Measurements from ENCODE around the gene OR2J2.
"Not testable (repeated sequence)": the region's sequence is repeated elsewhere in the genome, so short reads cannot be mapped to it uniquely, and the experiment has no call there.

OR2J2 gene

DNA sequence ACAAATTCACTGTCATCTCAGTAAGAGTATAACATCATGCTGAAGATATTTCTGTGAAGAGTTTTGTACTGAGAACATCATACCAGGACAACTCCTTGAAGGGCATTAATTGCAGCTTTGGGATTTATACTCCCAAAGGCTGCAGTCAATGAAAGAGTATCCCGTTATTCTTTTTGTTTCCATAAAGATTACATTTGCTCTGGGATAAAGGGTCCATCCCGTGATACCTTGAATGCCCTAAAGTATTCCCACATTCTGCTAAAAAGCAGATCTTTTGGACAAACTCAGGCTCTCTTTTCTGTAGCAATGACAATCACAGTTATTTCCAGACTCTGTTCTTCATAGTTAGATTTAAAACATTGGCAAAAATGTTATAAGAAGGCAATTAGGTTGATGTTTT, at the start of gene OR2J2:
Gene OR2J2, plus strand, starts transcription at position 301 of the 400 bp plus-strand sequence. CDS start 2,729 bp downstream, outside the sequence.
- DNase-seq; in situ Hi-C loops (cut with MboI; ENCODE audit: low pct_unique_long_range_greater_than_20kb, low sequenced_read_pairs): not testable (repeated sequence)

DNA sequence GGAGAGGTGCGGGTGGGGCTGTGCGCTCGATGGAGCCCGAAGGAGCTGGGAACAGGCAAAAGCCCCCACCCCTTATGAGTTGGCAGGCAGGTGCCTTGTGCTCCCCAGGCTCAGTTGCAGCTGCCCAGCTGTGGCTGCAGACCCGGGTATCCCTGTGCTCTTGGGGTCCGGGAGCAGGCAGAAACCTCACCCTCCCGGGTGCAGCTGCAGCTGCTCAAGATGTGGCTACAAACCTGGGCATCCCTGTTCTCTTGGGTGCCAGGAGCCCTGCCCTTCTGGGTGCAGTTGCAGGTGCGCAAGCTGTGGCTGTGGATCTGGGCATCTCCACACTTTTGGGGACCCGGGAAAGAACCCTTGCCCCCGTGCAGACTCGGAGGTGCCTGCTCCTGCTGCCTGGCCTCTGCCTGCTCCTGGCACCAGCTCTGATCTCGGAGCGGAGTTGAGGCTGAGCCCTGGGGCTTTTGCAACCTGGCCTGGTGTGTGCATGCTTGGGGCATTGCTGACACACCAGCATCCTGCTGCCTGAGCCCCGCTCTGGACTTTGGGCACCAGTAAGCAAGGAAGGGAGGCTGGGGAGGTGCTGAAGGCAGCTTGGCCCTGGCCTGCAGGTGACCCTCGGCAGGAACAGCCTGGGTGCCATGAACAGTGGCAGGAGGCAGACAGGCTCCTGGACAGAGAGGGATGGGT, 41.2 kb upstream of the OR2J2 start:
- in situ Hi-C loops (cut with MboI; ENCODE audit: low pct_unique_long_range_greater_than_20kb, low sequenced_read_pairs): no loop called here

DNA sequence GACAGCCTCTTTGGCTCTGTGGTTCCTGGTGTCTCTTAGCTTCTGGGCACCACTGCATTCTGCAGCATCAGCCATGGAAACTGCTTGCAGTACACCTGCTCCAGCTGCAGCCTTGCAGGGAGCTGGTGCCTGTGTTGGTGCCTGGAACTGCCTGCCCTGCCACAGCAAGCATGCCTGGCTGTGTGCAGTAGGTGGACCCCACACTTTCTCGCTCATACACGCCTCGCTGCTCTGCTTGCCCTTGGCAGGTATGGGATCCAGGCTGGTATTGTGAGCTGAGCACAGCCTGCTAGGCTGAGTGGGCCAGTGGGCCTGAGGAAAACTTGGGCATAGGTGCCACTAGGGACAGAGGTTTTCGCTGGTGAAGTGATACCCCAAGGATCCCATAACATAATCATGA, 40.1 kb upstream of the OR2J2 start:
- no peak for DNase-seq
- in situ Hi-C loops (cut with MboI; ENCODE audit: low pct_unique_long_range_greater_than_20kb, low sequenced_read_pairs): no loop called here

More for the DNA sequence above, 41.2 kb upstream of the OR2J2 start:
- DNase-seq: no peak

DNA sequence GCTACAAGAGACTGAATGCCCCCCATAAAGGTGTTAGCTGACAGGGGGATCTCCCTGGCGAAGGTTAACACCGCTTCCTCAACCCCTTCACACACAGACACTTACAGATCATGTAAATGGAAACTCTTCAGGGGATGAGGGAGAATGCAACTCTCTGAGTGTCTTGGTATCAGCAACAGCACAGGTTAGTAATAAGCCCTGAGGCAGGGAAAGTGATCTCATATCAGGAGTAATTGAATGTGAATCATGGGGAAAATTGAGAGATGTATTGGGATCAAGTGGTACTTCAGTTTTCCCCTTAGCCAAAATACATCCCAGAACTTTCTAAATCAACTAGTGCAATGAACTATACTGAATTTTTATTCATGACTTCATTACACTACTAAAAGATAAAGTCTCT, 39.0 kb upstream of the OR2J2 start:
- in situ Hi-C loops (cut with MboI; ENCODE audit: low pct_unique_long_range_greater_than_20kb, low sequenced_read_pairs): no loop called here
- DNase-seq: no peak

DNA sequence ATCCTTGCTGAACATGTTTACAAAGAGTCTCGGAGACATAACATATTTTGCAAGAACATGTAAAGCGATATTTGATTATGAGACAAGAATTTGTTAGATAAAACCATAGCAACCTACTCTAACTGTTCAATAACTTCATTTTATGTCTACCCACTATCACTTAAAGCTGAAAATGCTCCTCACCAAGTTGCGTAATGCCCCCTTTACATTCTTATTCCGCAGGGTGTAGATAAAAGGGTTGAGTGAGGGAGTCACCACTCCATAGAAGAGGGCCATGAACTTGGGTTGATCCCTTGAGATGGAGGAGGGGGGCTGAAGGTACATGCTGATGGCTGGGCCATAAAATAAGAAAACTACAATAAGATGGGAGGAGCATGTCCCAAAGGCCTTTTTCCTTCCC, 33.0 kb upstream of the OR2J2 start:
- in situ Hi-C loops (cut with MboI; ENCODE audit: low pct_unique_long_range_greater_than_20kb, low sequenced_read_pairs): no loop called here

DNA sequence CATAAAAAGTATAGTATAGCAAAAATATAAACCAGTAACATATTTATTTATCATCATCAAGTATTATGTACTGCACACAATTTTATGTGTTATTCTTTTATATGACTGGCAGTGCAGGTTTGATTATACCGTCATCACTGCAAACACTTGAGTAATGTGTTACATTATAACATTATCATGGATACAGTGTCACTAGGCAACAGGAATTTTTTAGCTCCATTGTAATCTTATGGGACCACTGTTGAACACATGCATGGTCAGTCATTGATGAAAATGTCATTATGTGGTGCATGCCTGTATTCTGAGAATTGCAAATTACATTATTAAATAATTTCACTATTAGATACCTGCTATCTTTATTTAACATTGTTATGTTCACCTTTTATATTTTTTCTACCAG, 29.1 kb upstream of the OR2J2 start:
- in situ Hi-C loops (cut with MboI; ENCODE audit: low pct_unique_long_range_greater_than_20kb, low sequenced_read_pairs): no loop called here

More for the DNA sequence above, 33.0 kb upstream of the OR2J2 start:
- no peak for DNase-seq

DNA sequence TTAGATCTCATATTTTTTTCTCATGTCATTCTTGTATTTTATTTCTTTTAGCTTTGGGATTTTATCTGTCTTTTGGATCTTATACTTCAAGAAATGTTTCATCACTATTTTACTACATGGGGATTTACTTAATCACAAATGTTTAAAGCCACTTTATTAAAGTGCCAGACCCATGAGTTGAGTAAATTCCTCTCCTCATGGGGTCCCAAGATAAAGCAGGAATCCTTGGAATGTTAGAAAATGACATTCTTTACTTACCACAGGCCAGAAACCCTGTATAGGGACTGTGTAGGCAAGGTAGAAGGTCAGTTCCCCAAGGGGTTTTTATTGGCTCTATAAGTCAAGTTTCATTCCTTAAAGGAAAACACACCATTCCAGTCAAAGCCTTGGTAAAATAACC, 28.4 kb upstream of the OR2J2 start:
- no peak for DNase-seq
- in situ Hi-C loops (cut with MboI; ENCODE audit: low pct_unique_long_range_greater_than_20kb, low sequenced_read_pairs): no loop called here

More for the DNA sequence above, 29.1 kb upstream of the OR2J2 start:
- no peak for DNase-seq

DNA sequence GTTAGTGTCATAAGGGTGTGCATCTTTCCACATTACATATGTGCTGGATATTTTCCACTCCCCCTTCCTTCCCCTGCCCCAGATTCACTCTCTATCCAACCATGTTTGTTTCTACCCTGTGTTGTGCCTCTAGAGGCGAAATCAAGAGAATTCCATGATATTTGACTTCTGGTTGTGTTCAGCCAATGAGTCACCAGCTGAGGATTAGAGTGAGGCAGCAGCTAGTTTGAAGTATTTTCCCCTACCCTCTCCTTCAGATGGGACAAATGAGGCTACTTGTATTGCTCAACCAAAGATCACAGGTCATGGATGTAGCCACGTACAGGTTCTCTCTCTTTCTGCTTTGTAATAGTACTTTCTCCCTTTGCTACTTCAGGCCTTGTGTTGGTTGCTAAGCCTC, 24.5 kb upstream of the OR2J2 start:
- in situ Hi-C loops (cut with MboI; ENCODE audit: low pct_unique_long_range_greater_than_20kb, low sequenced_read_pairs): no loop called here
- DNase-seq: no peak

DNA sequence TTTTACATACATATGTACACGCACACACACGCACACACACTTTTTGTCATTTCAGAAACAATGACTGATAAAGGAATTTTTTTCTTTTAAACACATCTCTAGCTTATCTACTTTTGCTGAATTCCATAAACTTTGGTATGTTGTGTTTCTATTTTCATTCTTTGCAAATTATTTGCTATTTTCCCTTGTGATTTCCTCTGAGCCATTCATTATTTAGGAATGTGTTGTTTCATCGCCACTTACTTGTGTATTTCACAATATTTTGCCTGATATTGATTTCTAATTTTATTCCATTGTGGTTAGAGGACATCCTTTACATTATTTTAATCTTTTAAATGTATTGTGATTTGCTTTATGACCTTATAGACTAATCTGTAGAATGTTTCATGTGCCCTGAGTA, 23.6 kb upstream of the OR2J2 start:
- DNase-seq: no peak
- in situ Hi-C loops (cut with MboI; ENCODE audit: low pct_unique_long_range_greater_than_20kb, low sequenced_read_pairs): no loop called here

DNA sequence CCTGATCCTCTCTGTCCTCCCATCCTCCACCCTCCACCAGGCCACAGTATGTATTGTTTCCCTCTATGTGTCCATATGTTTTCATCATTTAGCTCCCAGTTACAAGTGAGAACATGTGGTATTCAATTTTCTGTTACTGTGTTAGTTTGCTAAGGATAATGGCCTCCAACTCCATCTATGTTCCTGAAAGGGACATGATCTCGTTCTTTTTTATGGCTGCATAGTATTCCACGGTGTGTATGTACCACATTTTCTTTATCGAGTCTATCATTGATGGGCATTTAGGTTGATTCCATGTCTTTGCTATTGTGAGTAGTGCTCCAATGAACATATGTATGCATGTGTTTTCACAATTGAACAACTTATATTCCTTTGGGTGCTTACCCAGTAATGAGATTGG, 21.3 kb upstream of the OR2J2 start:
- DNase-seq; in situ Hi-C loops (cut with MboI; ENCODE audit: low pct_unique_long_range_greater_than_20kb, low sequenced_read_pairs): not testable (repeated sequence)

DNA sequence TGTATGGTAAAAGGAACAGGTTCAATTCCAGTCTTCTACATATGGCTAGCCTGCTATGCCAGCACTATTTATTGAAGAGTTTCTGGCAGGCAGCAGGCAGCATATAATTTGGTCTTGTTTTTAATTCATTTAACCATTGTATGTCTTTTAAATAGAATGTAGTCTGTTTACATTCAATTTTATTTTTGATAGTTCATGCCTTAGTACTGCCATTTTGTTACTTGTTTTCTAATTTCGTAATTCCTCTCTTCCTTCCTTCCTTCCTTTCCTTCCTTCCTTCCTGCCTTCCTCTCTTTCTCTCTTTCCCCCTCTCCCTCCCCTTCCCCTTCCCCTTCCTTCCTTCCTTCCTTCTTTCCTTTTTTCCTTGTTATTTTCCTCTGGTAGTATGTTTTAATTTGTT, 17.6 kb upstream of the OR2J2 start:
- no peak for DNase-seq
- in situ Hi-C loops (cut with MboI; ENCODE audit: low pct_unique_long_range_greater_than_20kb, low sequenced_read_pairs): no loop called here

DNA sequence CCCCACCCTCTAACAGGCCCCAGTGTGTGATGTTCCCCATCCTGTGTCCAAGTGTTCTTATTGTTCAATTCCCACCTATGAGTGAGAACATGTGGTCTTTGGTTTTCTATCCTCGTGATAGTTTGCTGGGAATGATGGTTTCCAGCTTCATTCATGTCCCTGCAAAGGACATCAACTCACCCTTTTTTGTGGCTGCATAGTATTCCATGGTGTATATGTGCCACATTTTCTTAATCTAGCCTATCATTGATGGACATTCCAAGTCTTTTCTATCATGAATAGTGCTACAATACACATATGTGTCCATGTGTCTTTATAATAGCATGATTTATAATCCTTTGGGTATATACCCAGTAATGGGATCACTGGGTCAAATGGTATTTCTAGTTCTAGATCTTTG, 15.5 kb upstream of the OR2J2 start:
- in situ Hi-C loops (cut with MboI; ENCODE audit: low pct_unique_long_range_greater_than_20kb, low sequenced_read_pairs); DNase-seq: not testable (repeated sequence)

DNA sequence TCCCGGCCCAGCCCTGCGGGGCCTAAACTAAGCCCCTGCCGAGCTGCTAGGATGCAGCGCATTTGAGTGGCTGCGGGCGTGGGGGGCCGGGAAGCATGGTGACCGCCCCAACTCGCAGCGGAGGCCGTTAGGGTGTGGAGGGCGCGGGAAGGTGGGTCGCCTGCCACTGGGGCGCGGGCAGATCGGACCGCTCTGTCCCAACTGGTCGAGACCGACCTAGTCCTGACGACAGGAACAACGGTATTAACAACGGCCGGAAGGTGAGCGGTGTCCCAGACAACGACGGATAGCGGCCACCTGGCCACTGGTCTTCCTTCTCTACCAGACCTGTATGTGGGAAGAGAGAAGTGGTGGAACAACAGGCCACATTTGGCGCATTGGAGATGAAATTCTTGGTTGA, 10.8 kb upstream of the OR2J2 start:
- in situ Hi-C loops (cut with MboI; ENCODE audit: low pct_unique_long_range_greater_than_20kb, low sequenced_read_pairs): not testable (repeated sequence)

DNA sequence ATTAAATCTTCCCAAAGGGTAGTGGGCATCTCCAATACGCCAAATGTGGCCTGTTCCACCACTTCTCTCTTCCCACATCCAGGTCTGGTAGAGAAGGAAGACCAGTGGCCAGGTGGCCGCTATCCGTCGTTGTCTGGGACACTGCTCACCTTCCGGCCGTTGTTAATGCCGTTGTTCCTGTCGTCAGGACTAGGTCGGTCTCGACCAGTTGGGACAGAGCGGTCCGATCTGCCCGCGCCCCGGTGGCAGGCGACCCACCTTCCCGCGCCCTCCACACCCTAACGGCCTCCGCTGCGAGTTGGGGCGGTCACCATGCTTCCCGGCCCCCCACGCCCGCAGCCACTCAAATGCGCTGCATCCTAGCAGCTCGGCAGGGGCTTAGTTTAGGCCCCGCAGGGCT, 5.1 kb upstream of the OR2J2 start:
- in situ Hi-C loops (cut with MboI; ENCODE audit: low pct_unique_long_range_greater_than_20kb, low sequenced_read_pairs): not testable (repeated sequence)

More for the DNA sequence above, 10.8 kb upstream of the OR2J2 start:
- not testable (repeated sequence) for DNase-seq

DNA sequence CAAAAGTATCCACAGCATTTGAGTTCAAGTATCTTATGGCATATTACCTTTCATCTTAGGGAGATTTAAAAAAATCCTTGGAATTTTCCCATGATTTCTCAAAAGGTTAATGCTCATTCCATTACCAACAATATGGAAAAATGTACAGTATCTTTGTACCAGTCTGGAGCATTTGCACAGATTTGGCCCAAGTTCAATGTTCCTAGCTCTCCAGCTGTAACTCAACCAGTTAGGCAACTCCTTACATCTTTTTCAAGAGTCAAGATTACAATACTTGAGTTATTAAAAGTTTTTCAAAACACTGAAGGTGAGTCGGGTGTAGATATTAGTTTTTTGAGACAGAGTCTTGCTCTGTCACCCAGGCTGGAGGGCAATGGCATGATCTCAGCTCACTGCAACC, 1.0 kb downstream of the OR2J2 start:
- no peak for DNase-seq
- in situ Hi-C loops (cut with MboI; ENCODE audit: low pct_unique_long_range_greater_than_20kb, low sequenced_read_pairs): no loop called here

More for the DNA sequence above, 5.1 kb upstream of the OR2J2 start:
- not testable (repeated sequence) for DNase-seq

DNA sequence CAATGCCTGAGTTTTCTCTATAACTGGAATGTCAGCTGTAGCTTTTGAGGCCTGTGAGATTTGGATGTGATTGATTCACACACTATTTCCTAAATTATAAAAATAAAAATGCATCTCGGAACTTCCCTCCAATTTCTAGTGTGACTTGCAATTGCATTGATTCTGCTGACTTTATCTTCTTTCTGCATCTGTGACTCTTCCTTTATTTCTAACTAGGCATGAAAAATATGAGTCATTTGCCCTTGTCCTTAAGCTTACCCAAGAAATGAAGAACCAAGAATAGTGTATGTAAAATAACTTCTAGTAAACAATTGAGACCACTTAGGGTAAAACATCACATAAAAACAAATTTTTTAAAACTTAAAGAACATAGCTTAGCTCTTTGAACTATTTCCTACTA, 12.9 kb downstream of the OR2J2 start:
- in situ Hi-C loops (cut with MboI; ENCODE audit: low pct_unique_long_range_greater_than_20kb, low sequenced_read_pairs): no loop called here
- DNase-seq: peak; percentile 2

DNA sequence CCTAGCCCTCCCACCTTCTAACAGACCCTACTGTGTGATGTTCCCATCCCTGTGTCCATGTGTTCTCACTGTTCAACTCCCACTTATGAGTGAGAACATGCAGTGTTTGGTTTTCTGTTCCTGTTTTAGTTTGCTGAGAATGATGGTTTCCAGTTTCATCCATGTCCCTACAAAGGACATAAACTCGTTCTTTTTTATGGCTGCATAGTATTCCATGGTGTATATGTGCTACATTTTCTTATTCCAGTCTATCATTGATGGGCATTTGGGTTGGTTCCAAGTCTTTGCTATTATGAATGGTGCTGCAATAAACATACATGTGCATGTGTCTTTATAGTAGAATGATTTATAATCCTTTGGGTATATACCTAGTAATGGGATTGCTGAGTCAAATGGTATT, 18.0 kb downstream of the OR2J2 start:
- DNase-seq; in situ Hi-C loops (cut with MboI; ENCODE audit: low pct_unique_long_range_greater_than_20kb, low sequenced_read_pairs): not testable (repeated sequence)

DNA sequence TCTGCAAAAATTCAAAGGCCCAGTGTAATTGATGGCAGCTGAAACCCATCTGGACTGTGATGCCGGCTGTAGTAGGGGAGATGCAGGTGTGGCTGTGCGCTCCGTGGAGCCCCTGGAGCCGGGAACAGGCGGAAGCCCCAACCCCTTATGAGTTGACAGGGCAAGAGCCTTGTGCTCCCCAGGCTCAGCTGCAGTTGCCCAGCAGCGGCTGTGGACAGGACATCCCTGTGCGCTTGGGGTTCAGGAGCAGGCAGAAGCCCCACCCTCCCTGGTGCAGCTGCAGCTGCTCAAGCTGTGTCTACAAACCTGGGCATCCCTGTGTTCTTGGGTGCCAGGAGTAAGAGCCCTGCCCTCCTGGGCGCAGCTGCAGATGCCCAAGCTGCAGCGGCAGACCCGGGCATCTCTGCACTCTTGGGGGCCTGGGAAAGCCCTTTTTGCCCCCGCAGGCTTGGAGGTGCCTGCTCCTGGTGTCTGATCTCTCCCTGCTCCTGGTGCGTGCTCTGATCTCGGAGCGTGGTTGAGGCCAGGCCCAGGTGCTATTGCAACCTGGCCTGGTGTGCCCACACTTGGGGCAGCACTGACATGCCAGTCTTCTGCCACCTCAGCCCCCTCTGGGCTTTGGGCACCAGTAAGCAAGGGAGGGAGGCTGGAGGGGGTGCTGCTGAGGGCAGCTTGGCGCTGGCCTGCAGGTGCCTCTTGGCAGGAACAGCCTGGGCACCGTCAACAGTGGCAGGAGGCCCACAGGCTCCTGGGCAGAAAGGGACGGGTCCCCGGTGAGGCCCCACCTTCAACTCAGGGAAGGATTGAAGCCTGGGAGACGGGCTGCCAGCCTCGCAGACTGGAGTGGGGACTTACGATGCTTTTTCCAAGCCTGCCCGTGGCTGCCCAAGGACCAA, 30.3 kb downstream of the OR2J2 start:
- in situ Hi-C loops (cut with MboI; ENCODE audit: low pct_unique_long_range_greater_than_20kb, low sequenced_read_pairs): no loop called here
- no peak for DNase-seq

DNA sequence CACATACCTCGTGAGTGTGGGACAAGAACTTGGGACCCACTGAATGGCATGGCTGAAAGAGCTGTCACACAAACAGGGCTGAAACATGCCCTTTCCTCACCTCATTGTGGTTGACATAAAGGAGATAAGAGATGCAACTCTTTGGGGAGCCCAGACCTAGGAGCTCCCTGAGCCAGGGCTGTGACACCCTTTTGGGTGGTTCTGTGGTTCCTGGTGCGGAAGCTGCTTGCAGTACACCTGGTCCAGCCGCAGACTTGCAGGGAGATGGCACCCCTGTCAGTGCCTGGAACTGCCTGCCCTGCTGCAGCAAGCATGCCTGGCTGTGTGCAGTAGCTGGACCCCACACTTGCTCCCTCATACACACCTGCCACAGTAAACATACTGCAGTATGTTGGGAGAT, 31.3 kb downstream of the OR2J2 start:
- DNase-seq: no peak
- in situ Hi-C loops (cut with MboI; ENCODE audit: low pct_unique_long_range_greater_than_20kb, low sequenced_read_pairs): no loop called here

DNA sequence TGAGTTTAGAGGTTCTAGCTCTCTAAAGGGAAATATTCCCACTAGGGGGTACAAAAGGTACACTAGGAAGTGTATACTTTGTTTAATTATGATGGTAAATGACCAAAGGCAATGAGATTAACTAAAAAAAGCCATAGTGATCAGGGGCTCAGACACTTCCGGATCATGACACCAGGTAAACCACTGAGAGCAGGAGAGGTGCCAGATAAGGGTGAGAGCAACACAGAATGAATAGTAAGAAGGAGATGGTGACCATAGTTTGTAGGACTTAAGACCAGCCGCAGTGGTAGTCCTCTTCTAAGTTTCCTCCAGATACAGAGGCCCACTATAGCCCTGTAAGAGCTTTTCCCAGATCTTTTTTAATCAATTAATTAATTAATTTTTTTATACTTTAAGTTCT, 40.8 kb downstream of the OR2J2 start:
- DNase-seq: no peak
- in situ Hi-C loops (cut with MboI; ENCODE audit: low pct_unique_long_range_greater_than_20kb, low sequenced_read_pairs): no loop called here

Measured in KBM-7 (cell line).